Measurements from ENCODE around the gene CCDC27. TPM values are rescaled to one million over a fixed set of nuclear protein-coding genes. Genes with fewer than 3 reads are reported as not detected.

CCDC27 gene
- total RNA-seq, 1 experiment from 2014 or later = not detected

DNA sequence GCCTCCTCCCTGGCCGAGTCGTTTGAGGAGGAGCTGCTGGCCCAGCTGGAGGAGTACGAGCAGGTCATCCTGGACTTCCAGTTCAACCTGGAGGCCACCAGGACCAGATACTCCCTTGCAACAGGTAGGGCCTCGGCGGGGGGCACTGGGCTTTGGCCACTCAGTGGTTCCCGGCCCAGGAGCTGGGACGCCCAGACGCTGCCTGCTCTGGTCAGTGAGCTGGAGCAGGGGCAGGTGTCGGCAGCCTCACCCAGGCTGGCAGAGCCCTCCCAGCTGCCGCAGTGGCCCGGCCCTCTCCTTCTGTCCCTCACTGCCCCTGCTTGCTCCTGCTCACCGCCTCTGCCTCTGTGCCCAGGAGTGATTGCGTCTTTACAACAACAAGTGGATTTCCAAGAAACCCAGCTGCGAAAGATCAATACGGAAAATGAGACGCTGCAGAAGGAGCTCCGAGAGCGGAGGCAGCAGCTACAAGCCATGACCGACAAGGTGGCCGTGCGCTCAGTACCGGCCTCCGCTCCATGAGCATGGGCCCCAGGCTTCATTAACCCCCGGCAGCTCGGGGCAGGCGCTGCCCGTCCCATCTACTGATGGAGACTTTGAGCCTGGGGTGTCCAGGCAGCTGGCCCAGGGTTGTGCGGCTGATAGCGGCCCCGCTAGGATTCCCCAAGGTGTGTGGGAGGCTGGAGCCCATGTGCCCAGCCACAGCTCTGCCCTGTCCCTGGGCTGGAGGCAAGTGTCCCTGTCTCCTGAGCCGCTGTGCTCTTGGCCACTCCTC, 11.3 kb downstream of the CCDC27 start (continued):
- TF ChIP-seq ZFX (IDR thresholded peaks at IDR 0.05) (no peak), EZH2phosphoT487 (IDR thresholded peaks at IDR 0.05; ENCODE audit: borderline replicate concordance) (no peak)

- DNase-seq (ENCODE audit: low read depth, low spot score) = no peak
- intact Hi-C loops (cut with micrococcal nuclease) = no loop called here
- Histone ChIP-seq H3K79me2 (ENCODE audit: insufficient read depth, low read length) (no peaks in the 10 kb centered on the region), H3K4me1 (ENCODE audit: control insufficient read depth in 1 of 2, insufficient read depth in 2 of 2, low read length in 2 of 2) (peaks cover 9 to 12% of the 10 kb centered on the region in 2 experiments; a peak in 3 of 4 replicates), H4K20me1 (ENCODE audit: insufficient read depth) (no peaks in the 10 kb centered on the region), H3K36me3 (ENCODE audit: control insufficient read depth in 1 of 2, insufficient read depth in 2 of 2, low read length in 2 of 2) (no peaks in the 10 kb centered on the region), H3K9me3 (ENCODE audit: control insufficient read depth in 1 of 2, insufficient read depth in 1 of 2, low read depth in 1 of 2, low read length in 2 of 2) (no peaks in the 10 kb centered on the region), H3K4me3 (replicated peaks in 1 of 2; ENCODE audit: low read depth in 1 of 2, low read length in 2 of 2) (no peak overlapping the region), H3K4me2 (ENCODE audit: low read length) (no peak overlapping the region), H2AFZ (ENCODE audit: low read depth, low read length, poor library complexity, severe bottlenecking) (no peak overlapping the region), H3K9me2 (ENCODE audit: insufficient read depth) (no peaks in the 10 kb centered on the region), H3K9ac (ENCODE audit: low read length) (no peak overlapping the region), H3K27me3 (ENCODE audit: insufficient read depth, low read length) (no peaks in the 10 kb centered on the region), H3K27ac (ENCODE audit: low read depth, low read length) (no peak overlapping the region)
- RAD21 ChIA-PET (ENCODE audit: low non-redundant PET in 1 of 2, low total read pairs in 2 of 2, uncharacterized antibody in 2 of 2, unreplicated experiment in 2 of 2) = no interaction called here
- BruUV-seq (replicated peaks) = no TSS peak
- ATAC-seq = no peak
- CTCF ChIA-PET = interaction anchor here (0.7 kb wide), 1 partner anchor 25 kb away, joined by 3 read pairs; no protein-coding TSS in a partner anchor
- POLR2A ChIA-PET = interaction anchor here (0.6 kb wide), 1 partner anchor 31 kb away, joined by 3 read pairs; no protein-coding TSS in a partner anchor
- TF ChIP-seq, protein P1, sequence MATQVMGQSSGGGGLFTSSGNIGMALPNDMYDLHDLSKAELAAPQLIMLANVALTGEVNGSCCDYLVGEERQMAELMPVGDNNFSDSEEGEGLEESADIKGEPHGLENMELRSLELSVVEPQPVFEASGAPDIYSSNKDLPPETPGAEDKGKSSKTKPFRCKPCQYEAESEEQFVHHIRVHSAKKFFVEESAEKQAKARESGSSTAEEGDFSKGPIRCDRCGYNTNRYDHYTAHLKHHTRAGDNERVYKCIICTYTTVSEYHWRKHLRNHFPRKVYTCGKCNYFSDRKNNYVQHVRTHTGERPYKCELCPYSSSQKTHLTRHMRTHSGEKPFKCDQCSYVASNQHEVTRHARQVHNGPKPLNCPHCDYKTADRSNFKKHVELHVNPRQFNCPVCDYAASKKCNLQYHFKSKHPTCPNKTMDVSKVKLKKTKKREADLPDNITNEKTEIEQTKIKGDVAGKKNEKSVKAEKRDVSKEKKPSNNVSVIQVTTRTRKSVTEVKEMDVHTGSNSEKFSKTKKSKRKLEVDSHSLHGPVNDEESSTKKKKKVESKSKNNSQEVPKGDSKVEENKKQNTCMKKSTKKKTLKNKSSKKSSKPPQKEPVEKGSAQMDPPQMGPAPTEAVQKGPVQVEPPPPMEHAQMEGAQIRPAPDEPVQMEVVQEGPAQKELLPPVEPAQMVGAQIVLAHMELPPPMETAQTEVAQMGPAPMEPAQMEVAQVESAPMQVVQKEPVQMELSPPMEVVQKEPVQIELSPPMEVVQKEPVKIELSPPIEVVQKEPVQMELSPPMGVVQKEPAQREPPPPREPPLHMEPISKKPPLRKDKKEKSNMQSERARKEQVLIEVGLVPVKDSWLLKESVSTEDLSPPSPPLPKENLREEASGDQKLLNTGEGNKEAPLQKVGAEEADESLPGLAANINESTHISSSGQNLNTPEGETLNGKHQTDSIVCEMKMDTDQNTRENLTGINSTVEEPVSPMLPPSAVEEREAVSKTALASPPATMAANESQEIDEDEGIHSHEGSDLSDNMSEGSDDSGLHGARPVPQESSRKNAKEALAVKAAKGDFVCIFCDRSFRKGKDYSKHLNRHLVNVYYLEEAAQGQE (IDR thresholded peaks at IDR 0.05; ENCODE audit: low read depth) = no peak
- TF ChIP-seq ATF3 (IDR thresholded peaks at IDR 0.05) (no peak), CEBPB (IDR thresholded peaks at IDR 0.05; ENCODE audit: low read depth) (no peak), ELF1 (IDR thresholded peaks at IDR 0.05; ENCODE audit: borderline replicate concordance, low read depth) (no peak), CTCF (IDR thresholded peaks at IDR 0.05 in 2 of 3, conservative IDR thresholded peaks at IDR 0.05 in 1 of 3; ENCODE audit: borderline replicate concordance in 1 of 3, insufficient read depth in 1 of 3, low read depth in 2 of 3, low read length in 2 of 3) (no peak), POLR2AphosphoS5 (IDR thresholded peaks at IDR 0.05; ENCODE audit: low read depth, low read length) (no peak), EZH2phosphoT487 (IDR thresholded peaks at IDR 0.05; ENCODE audit: borderline replicate concordance) (no peak), JUND (IDR thresholded peaks at IDR 0.05) (no peak), TCF7L2 (IDR thresholded peaks at IDR 0.05; ENCODE audit: borderline replicate concordance, extremely low read depth, insufficient read depth, insufficient read length) (no peak), CBX3 (IDR thresholded peaks at IDR 0.05; ENCODE audit: low read depth) (no peak), MAX (IDR thresholded peaks at IDR 0.05) (no peak), EZH2 (IDR thresholded peaks at IDR 0.05) (no peak), SIN3A (IDR thresholded peaks at IDR 0.05; ENCODE audit: low read depth) (no peak)
Observed at GRCh38 chr1:3767328-3767925, 15.2 kb downstream of the CCDC27 start.

All from HCT116 (cell line).